ENCODE results near the gene FXYD3.

Gene FXYD3

GRCh38 chr19:35107545-35107944 is 8.1 kb upstream of the FXYD3 start:
- no peak for DNase-seq

DNA sequence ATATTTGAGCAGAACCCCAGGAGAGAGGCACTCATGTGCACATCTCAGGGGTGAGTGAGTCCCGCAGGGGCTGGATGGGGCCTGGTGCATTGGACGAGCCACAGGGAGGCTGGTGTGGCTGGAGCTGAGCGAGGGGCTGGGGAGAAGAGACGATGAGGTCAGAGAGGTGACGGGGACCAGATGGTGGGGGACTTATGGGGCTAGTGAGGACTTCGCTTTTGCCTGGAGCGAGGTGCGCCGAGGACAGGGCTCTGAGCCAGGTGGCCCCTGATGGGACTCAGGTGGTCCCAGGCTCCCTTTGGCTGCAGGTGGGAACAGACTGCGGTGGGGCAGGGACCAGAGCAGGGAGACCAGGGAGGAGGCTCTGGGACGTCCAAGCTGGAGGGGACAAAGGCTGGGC is 6.9 kb upstream of the FXYD3 start:
- DNase-seq: no peak

GRCh38 chr19:35109395-35110112 is 6.1 kb upstream of the FXYD3 start:
- no peak for DNase-seq

GRCh38 chr19:35110974-35111373 is 4.6 kb upstream of the FXYD3 start:
- no peak for DNase-seq

- no peak for DNase-seq
These were observed 2.5 kb upstream of the FXYD3 start for GRCh38 chr19:35112995-35113688.

GRCh38 chr19:35114353-35115176 is 1.1 kb upstream of the FXYD3 start:
- no peak for DNase-seq

- no peak for DNase-seq
These were observed 614 bp downstream of the FXYD3 start for GRCh38 chr19:35116072-35116801.

DNA sequence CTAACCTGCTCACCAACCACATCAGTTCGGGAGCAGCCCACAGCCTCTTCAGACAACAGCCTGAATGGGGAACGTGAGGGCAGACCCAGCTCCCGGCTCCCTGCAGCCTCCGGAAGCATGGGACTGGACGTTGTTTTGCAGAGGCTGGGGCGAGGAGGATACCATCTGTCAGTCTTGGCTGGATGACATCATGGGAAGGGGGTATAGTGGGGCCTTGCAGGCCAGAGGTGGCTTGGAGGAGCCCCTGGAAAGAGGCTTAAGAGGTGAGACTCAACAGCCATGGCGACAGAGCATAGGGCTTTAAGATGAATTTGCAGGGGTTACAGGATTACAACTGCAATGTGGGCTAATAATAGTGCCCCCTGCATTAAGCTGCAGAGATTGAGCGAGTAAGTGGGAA is 1.5 kb downstream of the FXYD3 start:
- no peak for DNase-seq

- no peak for DNase-seq
These were observed 2.2 kb downstream of the FXYD3 start for GRCh38 chr19:35117799-35118198.

GRCh38 chr19:35118268-35119020 is 2.8 kb downstream of the FXYD3 start:
- no peak for DNase-seq

- DNase-seq: no peak
These were observed 3.5 kb downstream of the FXYD3 start for GRCh38 chr19:35119091-35119490.

DNA sequence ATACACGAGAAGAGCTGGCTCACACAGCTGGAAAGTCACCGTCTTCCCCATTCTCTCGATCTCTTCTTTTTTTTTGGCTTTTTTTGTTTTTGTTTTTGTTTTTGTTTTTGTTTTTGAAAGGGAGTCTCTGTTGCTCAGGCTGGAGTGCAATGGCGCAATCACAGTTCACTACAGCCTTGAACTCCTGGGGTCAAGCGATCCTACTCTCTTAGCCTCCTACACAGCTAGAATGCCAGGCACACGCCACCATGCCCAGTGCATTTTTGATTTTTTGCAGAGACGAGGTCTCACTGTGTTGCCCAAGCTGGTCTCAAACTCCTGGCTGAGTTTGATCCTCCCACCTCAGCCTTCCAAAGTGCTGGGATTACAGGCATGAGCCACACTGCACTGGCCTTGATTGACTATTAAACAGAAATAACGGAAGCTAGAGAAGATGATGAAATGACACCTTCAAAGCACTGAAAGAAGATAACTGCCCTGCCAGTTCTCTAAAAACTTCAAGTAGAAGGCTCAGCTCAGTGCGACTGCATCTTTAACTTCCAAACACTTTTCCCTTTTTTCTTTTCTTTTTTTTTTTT is 4.0 kb downstream of the FXYD3 start:
- no peak for DNase-seq

DNA sequence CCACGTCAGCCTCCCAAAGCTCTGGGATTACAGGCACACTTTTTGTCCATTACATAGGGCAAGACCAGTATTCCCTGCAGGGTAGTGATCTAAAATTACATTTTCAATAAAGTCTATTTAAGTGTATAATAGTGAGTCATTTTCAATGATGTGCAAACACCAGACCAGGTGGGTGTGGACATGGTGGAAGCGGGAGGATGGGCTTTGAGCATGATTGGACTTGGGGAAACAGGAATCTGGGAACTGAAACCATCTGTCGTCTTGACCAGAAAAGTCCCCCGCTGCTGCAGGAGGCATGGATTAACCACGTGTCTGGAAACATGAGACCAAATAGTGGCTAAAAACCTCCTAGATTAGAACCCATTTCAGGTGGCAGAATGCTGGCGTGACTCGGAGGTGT is 4.9 kb downstream of the FXYD3 start:
- DNase-seq: no peak

DNA sequence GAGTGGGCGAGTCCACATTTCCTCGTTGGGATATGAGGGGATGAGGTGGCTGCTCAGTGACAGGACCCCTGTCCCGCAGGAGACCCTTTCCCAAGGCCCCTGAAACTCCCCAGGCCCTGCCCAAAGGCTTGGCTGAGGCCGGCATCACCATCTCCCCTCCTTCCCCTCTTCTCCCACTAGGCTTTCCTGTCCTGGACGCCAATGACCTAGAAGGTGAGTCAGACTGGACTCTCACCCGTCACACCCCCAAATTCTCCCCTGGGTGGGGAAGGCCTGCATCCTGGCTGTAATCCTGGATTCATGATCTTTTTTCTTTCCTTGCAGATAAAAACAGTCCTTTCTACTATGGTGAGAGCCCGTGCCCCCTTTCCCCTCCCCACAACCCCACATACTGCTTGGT is 5.3 kb downstream of the FXYD3 start:
- DNase-seq: no peak

DNA sequence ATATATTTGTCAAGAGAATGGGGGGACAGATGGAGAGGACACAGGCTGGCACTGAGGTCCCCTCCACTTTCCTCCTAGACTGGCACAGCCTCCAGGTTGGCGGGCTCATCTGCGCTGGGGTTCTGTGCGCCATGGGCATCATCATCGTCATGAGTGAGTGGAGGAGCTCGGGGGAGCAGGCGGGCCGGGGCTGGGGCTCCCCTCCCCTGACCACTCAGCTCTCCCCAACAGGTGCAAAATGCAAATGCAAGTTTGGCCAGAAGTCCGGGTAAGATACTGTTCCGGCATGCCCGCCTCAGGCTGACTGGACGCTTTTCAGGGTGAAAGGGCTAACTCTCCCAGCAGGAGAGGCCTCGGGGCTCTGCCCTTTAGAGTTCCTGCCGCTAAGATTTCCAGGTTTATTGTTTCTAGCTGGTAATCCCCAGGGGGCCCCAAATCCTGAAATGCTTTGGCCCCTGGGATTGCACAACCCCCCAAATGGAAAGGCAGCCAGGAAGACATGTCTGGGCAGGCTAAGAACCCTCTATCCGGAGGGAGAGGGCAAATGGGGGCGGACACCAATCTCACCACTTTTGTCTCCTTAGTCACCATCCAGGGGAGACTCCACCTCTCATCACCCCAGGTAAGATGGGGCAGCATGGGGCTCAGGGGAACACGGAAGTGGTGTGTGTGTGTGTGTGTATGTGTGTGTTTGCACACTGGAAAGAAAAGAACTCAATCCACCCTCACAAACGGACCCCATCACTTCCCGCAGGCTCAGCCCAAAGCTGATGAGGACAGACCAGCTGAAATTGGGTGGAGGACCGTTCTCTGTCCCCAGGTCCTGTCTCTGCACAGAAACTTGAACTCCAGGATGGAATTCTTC is 7.3 kb downstream of the FXYD3 start:
- no peak for DNase-seq

DNA sequence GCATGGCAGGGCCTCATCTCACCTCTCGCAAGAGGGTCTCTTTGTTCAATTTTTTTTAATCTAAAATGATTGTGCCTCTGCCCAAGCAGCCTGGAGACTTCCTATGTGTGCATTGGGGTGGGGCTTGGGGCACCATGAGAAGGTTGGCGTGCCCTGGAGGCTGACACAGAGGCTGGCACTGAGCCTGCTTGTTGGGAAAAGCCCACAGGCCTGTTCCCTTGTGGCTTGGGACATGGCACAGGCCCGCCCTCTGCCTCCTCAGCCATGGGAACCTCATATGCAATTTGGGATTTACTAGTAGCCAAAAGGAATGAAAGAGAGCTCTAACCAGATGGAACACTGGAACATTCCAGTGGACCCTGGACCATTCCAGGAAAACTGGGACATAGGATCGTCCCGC is 8.0 kb downstream of the FXYD3 start:
- no peak for DNase-seq

DNA sequence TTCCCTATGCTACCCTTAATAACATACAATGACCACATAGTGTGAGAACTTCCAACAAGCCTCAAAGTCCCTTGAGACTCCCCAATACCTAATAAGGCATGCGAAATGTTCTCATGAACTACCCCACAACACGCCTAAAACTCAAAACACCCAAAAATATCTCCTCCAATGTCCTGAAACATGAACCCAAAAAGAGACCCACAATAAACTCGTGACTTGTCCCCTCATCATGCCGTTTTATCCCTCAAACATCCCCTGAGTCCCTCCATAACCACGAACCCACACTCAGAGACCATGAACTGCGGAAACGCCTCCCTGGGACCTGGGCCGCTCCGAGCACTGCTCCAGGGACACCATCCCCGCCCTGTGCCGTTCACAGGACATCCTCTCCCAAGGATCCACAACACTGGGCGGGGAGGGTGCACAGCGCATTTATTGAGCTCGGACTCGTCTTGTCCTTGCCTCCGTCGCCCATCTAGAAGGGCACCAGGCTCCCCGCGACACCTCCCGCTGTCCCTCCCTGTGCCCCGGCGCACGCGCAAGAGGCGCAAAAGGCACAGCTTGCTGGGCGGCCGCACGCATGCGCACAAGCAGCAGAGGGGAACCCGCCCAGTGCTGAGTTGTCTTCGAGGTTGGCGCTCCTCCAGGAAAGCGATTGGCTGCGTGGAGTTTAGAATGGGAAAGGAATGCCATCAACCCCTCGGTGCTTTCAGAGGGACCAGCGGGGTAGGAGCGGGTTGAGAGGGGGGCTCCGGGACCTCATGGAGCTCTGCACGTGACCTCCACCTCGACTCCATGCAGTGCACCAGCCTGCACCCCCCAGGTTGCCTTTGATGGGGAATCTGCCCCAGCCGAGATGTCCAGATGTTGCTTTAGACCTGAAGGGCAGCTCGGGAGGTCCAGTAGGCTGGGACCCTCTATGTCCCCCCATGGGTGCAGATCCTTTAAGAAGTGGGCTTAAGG is 8.8 kb downstream of the FXYD3 start:
- no peak for DNase-seq

GRCh38 chr19:35125270-35125717 is 9.7 kb downstream of the FXYD3 start:
- no peak for DNase-seq

GRCh38 chr19:35125749-35126623 is 10.4 kb downstream of the FXYD3 start:
- no peak for DNase-seq
